HG02852 (cell line): ENCODE data around the gene TBL1X.
"Not testable (repeated sequence)": the region's sequence is repeated elsewhere in the genome, so short reads cannot be mapped to it uniquely, and the experiment has no call there.

Experiments used
- ATAC-seq: cut with Tn5 transposase; IDR thresholded peaks from one replicate; pipeline ENCODE4 v1.9.1; 2021; ENCODE audit warnings: mild to moderate bottlenecking, moderate library complexity; ENCODE audit not compliant: unreplicated experiment

Gene TBL1X

DNA sequence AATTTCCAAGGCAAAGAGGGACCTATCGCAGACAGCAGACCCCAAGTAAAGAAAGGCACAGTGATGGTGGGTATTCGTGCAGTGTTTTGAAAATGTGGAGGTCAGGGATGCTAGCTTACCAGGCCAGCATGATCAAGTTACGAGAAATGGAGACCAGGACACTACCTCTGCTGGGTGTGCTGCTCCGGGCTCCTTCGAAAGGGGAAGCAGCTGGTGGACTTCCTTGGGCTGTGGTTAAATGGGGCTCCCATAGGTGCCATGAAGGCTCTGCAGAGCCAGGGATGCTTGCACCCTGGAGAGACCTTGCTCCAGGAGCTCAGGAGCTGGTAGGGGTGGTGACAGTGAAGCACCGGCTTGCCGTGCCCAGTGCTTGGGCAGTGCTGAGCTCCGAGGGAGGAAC is 68.8 kb downstream of the TBL1X start:
- no peak for ATAC-seq

DNA sequence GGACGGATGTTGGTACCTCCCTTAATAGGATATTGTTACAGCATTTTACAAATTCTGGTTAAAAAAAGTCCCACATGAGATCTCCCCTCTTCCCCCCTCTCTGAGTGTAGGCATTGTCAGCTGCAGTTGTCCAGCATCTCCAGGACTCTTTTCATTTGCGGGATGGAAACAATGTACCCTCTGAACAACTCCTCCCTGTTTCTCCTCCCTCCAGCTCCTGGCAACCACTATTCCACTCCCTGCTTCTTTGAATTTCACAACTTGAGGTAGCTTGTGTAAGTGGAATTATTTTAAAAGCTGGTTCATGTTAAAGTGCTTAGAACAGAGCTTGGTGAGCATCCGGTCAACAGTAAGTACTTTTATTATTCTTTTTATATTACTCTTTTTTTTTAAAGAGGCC is 69.8 kb downstream of the TBL1X start:
- no peak for ATAC-seq

DNA sequence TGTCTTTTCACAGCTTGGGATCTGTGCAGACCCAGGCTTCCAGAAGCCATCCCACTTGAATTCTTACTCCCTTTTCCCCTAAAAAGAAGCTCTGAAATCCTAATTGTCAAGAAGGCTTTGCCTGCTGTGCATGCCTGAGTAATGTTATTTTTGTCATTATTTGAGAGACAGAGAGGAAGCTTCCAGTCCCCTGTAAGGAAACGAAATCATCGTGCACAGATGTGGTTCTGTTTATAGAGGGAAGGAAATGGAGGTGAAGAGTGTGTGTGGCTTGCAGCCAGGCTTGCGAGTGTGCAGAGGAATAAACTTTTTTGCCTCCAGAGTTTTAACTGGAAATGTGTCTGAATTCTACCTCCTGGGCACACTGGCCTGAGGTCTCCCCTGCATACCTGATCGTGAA is 70.2 kb downstream of the TBL1X start:
- ATAC-seq: no peak

DNA sequence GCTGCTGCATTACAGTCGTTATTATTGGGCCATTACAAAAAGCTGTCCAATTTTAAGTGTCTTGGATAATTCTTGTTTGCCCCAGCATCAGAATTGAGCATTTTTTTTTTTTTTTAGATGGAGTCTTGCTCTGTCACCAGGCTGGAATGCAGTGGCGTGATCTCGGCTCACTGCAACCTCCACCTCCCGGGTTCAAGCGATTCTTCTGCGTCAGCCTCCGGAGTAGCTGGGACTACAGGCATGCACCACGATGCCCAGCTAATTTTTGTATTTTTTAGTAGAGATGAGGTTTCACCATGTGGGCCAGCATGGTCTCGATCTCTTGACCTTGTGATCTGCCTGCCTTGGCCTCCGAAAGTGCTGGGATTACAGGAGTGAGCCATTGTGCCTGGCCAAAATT is 71.3 kb downstream of the TBL1X start:
- ATAC-seq: not testable (repeated sequence)

DNA sequence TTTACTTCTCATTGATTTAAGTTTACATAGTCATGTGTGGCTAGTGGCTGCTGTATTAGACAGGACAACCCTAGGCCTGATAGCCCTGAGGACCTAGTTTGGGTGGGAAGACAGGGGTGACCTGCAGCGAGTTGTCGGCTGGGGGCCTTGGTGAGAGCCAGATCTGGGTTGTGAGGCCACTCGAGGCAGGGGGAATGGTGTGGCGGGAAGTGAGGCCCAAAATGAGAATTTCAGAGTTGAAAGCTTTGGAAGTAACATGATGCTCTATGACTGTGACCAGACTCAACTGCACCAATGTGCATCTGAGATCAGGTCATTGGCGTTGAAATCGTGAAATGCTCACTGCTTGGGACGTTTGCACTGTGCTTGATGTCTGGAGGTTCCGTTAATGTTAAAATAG is 72.9 kb downstream of the TBL1X start:
- ATAC-seq: no peak

DNA sequence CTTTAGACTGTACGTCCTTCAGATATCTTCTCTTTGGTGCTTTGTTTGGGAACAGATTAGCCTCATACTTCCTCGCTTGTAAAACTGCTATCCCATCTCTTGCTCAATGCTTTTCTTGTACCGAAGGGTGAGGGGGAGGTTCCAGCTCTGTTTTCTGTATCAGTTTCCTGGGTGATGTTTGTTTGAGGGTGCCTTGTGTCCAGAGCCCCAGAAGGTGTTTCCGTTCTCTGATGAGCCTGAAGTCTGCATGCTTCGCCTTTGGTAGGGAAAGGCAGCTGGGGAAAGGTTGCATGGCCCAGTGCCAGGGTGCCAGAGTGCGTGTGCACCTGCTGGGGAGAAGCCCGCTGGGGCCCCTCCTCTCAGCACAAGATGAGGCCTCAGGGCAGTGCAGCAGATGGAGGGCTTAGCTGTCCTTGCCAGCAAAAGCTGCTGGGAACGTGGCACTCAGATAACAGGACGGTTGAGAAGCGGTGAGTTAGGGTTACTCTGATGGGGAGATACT is 73.7 kb downstream of the TBL1X start:
- ATAC-seq: no peak

DNA sequence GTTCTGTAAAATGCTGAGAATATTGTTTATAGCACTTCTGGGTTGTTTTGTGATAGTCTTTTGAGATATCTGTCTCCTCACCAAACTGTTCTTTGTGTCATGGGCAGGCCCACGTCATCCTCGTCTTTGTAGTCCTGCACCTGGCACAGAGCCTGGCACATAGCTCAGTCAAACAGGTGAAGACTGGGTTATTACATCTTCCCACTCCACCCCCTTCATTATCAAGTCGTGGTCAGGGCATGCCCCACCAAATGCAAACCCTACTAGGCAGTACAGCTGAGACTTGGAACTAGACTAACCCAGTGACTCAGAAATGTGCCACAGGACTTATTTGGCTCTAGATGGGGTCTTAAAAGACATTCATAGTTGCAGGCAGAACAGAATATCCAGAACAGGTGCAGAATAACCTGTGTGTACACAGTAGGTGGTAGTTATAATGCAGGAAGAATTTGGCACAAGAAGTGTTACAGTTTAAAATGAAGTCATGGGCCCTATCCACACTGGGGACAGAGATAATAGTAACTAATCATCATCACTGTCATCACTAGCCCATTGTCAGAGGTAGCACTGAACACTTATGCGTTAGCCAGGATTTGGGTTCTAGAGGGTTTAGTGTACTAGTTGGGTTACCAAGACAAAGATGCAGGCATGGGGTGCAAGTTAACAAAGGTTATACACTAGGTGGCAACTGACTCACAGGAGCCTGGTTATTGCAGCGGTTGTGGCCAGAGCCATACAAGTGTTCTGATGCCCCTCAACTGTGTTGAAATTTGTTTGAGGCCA is 74.9 kb downstream of the TBL1X start:
- no peak for ATAC-seq

DNA sequence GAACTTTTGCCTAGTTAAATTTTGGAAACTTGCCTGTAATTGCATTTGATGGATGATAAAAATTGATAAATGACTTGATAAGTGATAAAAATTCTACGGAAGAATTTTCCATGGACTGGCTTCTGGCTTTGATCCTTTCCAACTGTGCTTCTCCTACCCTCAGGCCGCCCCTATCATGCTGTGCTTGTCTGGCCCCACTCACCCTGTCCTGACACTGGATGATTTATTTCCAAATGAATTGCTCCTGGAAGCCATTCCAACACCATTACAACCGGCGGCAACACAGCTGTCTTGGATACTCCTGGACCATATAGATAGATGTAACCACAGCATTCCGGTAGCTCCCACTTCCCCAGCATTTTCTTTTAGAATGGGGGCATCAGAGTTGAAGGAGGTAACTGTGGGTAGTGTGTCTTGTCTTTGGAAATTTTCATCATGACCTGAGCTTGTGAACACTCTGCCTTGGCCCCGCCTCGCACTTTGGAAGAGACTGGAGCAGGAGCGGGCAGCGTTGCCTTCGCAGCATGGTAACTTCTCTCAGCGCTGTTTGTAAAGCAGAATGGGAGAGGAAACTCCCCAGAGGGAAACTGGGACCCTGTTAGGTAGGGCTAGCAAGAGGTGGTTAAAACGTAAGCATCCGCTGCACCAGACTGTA is 77.4 kb downstream of the TBL1X start:
- ATAC-seq: no peak

DNA sequence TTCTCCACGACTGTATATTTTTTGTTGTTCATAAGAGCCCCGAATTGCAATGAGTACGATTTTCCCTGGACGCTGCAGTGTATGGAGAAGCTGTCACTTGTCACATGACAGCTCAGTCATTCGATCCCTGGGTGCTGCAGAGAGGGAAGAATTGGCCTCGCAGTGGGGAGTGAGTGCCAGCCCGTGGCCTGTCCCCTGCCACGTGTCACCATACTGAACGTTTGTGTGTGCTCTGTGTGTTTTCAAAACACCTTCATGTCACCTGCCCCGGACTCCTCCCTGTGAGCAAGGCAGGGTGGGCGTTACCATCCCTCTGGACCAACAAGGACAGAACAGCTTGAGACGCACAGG is 77.9 kb downstream of the TBL1X start:
- ATAC-seq: no peak

DNA sequence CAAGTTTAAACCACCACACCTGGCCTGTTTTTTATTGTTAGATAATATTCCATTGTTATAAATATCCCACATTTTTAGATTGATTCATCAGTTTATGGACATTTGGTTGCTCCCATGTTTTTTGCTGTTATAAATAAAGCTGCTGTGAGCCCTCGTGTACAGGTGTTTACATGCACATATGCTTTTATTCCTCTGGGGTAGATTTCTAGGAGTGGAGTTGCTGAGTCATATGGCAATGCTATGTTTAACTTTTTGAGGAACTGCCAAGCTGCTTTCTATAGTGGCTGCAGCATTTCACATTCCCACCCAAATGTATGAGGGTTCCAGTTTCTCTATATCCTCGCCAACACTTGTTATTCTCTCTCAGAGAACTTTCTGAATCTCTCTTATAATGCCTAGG is 90.5 kb downstream of the TBL1X start:
- ATAC-seq: no peak

DNA sequence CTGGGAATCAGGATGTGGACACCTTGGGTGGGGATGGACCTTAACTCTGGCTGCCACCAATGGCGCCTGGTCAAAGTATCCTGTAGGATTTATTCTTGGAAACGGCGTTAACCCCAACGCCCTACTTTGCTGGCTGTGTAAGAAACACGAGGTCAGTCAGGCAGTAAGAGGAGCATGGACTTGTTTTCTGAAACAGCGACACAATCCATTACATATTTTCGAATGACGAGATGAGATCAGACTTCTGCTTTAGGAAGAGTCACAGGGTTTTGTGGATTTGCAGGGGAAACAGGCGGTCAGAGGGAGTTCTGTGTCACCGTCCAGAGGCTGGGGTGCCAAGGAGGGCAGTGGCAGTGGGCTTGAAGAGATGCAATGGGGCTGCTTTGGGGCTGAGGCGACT is 92.2 kb downstream of the TBL1X start:
- no peak for ATAC-seq

DNA sequence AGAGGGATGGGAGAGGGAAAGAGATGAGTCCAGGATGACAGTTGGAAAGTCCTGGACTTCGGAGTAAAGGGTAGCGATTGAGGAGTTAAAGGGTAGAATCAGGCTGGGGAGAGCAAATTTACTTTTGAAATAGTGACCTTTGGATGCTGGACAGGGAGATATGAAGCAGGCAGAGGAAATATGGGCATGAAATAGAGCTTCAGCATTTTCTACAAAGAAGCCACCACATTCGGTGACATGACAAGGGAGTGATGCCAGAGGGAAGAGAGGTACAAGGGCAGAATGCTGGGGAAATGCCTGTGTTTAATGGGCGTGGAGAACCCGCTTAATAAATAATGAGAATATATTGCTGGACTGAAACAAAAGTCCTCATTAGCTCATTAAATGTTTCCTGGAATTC is 92.7 kb downstream of the TBL1X start:
- no peak for ATAC-seq

DNA sequence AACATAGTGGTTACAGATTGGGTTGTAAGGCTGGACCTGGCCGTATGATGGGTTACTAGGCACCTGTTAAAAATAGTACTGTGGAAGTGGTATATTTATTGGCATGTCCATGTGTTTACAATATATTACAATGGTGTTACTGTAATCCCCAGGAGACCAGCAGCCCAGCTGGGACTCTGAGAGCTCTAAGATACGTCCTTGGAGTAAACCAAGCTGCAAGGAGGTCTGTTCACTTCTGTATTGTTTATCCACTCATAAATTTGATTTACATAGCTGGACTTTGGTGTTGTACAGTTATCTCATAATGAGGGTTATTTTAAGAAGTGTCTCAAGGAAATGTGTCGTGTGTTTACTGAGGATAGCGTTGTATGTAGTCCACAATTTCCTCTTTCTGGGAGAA is 93.8 kb downstream of the TBL1X start:
- no peak for ATAC-seq

DNA sequence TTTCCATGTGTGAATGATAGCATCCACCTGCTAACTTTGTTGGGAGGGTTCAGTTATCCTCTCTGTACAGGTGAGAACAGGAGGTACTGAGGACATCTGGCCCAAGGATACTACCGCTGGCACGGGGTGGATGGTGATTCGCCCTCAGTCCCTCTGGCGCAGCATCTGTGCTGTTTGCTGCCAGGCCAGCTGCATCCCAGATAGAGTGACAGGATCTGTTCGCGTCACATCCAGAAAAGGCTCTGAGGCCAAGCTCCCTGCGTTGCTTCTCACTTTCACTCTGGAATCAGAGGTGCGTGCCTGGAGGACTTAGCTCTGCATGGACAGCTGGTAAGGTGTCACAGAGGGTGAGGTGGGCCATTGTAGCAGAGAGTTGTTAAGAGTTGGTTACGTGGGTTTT is 95.4 kb downstream of the TBL1X start:
- ATAC-seq: no peak

DNA sequence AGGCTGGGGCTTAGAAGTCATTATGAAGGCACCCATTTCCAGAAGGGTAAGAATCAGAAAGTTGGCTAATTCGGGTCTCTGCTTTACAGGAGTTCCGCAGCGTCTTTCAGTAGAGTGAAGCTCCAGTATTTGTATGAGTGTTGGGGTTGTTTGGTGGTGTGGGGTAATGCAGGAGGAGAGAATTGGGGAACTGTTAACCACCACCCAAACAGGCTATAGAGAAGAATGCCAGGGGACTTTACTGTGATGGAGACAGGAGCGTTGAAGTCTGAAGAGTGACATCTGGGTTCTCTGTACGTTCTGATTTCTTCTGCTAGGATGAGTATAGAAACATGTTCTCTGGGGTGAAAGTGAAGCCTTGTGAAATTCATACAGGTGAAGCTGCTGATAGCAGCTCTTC is 96.3 kb downstream of the TBL1X start:
- ATAC-seq: no peak

DNA sequence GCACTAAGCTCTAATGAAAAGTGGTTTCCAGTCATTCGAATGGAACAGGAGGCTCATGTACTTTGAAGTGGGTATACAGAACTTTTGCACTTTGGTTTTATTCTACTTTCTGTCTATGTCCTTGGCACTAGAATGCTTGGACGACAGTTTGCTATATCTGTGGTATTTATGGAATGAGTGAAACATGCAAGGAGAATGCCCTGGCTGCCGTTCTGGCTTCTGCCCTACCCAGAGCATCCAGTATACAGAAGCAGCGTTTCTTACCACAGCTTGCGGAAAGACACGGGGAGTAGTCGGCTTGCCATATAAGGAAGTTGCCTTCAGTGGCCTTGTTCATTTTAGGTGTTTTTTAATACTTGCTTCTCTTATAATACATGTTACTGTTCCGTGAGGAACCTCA is 98.0 kb downstream of the TBL1X start:
- ATAC-seq: no peak

DNA sequence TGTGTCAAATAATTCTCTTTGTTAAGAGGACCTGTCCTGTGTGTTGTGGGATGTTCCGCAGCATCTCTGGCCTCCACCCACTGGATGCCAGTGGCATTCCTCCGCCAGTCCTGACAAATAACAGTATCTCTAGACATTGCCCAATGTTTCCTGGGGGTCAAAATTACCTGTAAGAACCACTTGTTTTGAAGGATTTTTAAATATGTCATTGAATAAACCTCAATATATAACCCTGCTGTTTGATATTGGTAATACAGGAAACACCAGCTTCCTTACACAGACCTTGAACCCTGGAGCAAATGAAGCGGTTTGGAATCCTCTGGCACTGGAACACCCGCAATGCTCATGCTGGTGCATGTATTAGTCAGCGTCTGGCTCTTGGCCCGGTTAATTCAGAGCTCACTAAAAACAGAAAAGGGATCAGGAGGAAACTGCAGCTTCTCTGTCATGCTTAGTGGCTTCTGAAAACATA is 101.3 kb downstream of the TBL1X start:
- no peak for ATAC-seq

DNA sequence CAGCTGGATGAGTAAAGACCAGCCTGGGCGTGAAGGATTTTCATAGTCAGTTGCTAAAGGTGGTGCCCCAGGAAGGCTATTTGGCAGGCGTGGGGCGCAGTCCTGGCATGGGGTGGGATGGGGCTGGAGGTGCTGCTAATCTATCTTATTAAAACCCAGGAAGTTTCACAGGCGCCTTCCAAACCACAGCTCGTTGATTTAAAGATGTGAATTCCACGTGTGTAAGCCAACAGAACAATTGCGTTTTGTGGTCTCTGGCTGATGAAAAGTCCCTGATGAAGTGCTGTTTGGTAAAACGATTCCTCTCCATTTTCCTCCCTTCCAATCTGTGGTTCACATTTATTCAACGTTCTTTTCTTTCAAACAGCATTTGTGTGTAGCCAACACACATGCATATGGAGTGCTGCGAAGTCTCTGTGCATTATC is 105.0 kb downstream of the TBL1X start:
- no peak for ATAC-seq

DNA sequence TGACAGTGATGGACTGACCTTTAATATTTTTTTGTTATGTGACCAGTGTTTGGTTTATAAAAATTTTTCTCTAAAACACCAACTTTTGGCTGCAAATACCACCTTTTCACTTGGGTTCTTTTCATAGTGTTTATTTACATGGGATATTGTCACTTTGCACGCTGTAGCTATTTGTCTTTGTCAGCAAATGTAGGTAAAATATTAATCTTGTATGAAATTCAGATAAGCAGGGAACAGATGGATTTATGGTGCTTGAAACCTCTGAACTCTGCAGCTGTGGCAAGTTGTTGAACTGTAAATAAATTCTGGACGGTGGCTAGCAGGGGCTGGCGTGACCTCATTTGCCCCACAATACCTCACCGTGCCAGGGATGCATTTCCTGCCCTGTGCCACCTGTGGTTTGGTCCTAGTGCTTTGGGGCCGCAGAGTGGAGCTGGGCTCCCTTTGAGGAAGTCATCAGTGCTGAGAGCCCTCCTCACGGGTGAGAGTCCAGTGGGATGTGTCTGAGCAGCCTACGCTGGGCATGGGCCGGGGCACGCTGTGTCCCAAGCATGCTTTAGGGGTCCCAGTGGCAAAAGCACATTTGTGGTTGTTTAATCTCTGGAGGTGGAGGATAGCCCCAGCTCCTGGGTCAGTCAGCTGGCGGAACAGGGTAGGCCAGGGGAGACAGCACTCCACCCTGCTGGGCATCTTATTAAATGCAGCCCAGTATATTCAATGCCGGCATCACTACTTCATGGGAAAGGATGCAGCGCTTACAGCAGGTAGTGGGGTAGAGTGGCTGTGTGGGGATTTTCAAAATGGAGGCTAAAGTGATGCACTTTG is 108.6 kb downstream of the TBL1X start:
- ATAC-seq: peak; percentile 40

DNA sequence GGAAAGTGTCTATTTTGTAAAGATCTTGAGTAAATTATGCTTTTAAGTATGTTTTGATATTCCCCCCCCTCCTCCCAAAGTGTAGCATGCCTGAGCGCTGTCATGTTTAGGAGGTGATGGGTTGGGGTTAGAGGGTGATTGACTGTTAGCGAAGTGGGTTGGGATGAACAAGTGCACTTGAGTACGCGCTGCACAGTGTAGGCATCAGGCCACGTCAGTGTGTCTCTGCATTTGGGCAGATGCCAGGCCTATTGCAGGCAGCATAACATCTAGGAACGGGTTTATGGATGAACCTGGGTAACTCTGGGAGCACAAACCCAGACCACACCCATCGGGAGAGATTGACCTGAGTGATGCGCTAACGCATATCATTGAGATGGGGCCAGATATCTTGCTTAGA is 111.2 kb downstream of the TBL1X start:
- no peak for ATAC-seq

DNA sequence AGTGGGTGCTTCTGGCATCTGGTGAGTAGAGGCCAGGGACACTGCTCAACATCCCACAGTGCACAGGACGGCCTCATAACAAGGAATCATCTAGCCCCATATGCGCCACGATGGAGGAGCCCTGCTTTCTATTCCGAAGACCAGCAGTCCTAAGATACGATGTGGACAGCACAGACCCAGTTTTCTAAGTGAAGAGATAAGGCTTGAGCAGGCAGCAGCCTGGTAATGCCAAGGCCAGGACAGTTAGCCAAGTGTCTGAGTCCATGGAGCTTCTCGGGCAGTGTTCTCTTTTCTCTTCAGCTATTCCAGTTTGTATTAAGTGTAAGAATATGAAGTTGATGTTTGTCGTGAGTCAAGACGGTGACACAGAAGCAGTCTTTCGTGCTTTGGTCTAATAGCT is 112.7 kb downstream of the TBL1X start:
- ATAC-seq: no peak
